HFF-Myc (cell line): ENCODE measurements around the gene RPH3AL.

Source experiments
- DNase-seq: peaks from one replicate; pipeline ENCODE4 v3.0.0-alpha.2; 2011; ENCODE audit warnings: low read depth; ENCODE audit errors: extremely low read depth
- H3K4me3 ChIP-seq: replicated peaks from 2 replicates; pipeline ENCODE4 v1.5.1; 2011; ENCODE audit warnings: low read depth, mild to moderate bottlenecking, control low read depth, low read length
- CTCF ChIP-seq: IDR thresholded peaks from 2 replicates; pipeline ENCODE4 v1.5.1; 2012; ENCODE audit warnings: mild to moderate bottlenecking, low read depth, low read length, control low read depth; ENCODE audit errors: missing control alignments

The RPH3AL gene

GRCh38 chr17:307741-308507 lies 44.7 kb downstream of the RPH3AL start:
- DNase-seq, result no peak
- TF ChIP-seq CTCF, result no peak
- H3K4me3 ChIP-seq, result no peak overlapping the region

- H3K4me3 ChIP-seq, result no peak overlapping the region
- DNase-seq, result no peak
- TF ChIP-seq CTCF, result no peak
These were observed 45.3 kb downstream of the RPH3AL start for GRCh38 chr17:307295-307691.

- no peak overlapping the region for H3K4me3 ChIP-seq
- TF ChIP-seq CTCF, result no peak
- DNase-seq, result no peak
These were observed 45.9 kb downstream of the RPH3AL start for GRCh38 chr17:306536-307294.

GRCh38 chr17:306116-306515 lies 46.5 kb downstream of the RPH3AL start:
- no peak for TF ChIP-seq CTCF
- DNase-seq, result no peak
- H3K4me3 ChIP-seq, result no peak overlapping the region

GRCh38 chr17:305090-305976 lies 47.3 kb downstream of the RPH3AL start:
- H3K4me3 ChIP-seq, result no peak overlapping the region
- DNase-seq, result no peak
- TF ChIP-seq CTCF, result no peak

- no peak for DNase-seq
- H3K4me3 ChIP-seq, result no peak overlapping the region
- TF ChIP-seq CTCF, result no peak
These were observed 48.1 kb downstream of the RPH3AL start for GRCh38 chr17:304461-304860.
